Fibroblast of lung (primary cell): ENCODE data around the gene SUMF1. TPM values are rescaled to one million over a fixed set of nuclear protein-coding genes. Genes with fewer than 3 reads are reported as not detected.
A peak's percentile ranks its signal among the peaks of the same experiment; 100 is the strongest.

ENCODE experiments used
- DNase-seq, 2 donors: peaks; one replicate each; pipeline versions ENCODE4 v3.0.0 to v3.0.0-alpha.2; 2010; ENCODE audit warnings: low read depth in 2 of 2
- H2AFZ ChIP-seq: 2 replicates; pipeline ENCODE4 v1.5.1; 2012; ENCODE audit warnings: low read length, control low read depth, inconsistent platforms
- H3K27ac ChIP-seq: 2 replicates; pipeline ENCODE4 v1.5.1; 2011; ENCODE audit warnings: low read length, control low read depth; ENCODE audit not compliant: insufficient read depth
- H3K27me3 ChIP-seq: 2 replicates; pipeline ENCODE4 v1.5.1; 2011; ENCODE audit warnings: mild to moderate bottlenecking, low read length; ENCODE audit not compliant: control insufficient read depth, insufficient read depth
- H3K36me3 ChIP-seq: 2 replicates; pipeline ENCODE4 v1.5.1; 2011; ENCODE audit warnings: low read length; ENCODE audit not compliant: control insufficient read depth, insufficient read depth
- H3K4me1 ChIP-seq: 2 replicates; pipeline ENCODE4 v1.5.1; 2011; ENCODE audit warnings: low read length; ENCODE audit not compliant: control insufficient read depth, insufficient read depth; ENCODE audit errors: extremely low read depth
- H3K4me2 ChIP-seq: 2 replicates; pipeline ENCODE4 v1.5.1; 2011; ENCODE audit warnings: low read length, control low read depth; ENCODE audit not compliant: insufficient read depth; ENCODE audit errors: extremely low read depth
- H3K4me3 ChIP-seq, 4 experiments: fragments of 200-600 bp in 1 of 4; sonication (generic) in 1 of 4; replicated peaks in 1 of 4; 2 replicates each; pipeline ENCODE4 v1.5.1; 2011 to 2016; ENCODE audit warnings: low read length in 4 of 4, low read depth in 3 of 4, mild to moderate bottlenecking in 3 of 4, control low read depth in 2 of 4, inconsistent platforms in 1 of 4, mixed read lengths in 1 of 4; ENCODE audit not compliant: insufficient read depth in 1 of 4; ENCODE audit errors: control extremely low read depth in 1 of 4
- H3K79me2 ChIP-seq: 2 replicates; pipeline ENCODE4 v1.5.1; 2012; ENCODE audit warnings: mild to moderate bottlenecking, low read length, inconsistent platforms; ENCODE audit not compliant: control insufficient read depth, insufficient read depth
- H3K9ac ChIP-seq: 2 replicates; pipeline ENCODE4 v1.5.1; 2011; ENCODE audit warnings: mild to moderate bottlenecking, low read length, control low read depth; ENCODE audit not compliant: insufficient read depth
- H3K9me3 ChIP-seq: 2 replicates; pipeline ENCODE4 v1.5.1; 2012; ENCODE audit warnings: low read depth, low read length; ENCODE audit not compliant: control insufficient read depth, insufficient read depth
- H4K20me1 ChIP-seq: 2 replicates; pipeline ENCODE4 v1.5.1; 2011; ENCODE audit warnings: low read length; ENCODE audit not compliant: control insufficient read depth, insufficient read depth; ENCODE audit errors: extremely low read depth
- EZH2 ChIP-seq: IDR thresholded peaks from 2 replicates; pipeline ENCODE4 v1.5.1; 2012; ENCODE audit warnings: low read length, control low read depth, mild to moderate bottlenecking; ENCODE audit errors: missing control alignments
- polyA plus RNA-seq, 2 donors: library from polyadenylated mRNA; depleted of rRNA in 1 of 2; stranded (reverse) in 1 of 2; unstranded in 1 of 2; fragments of >200 nt; gene quantifications; 2 replicates each; pipeline ENCODE4 v1.2.1, GENCODE V29; 2011 to 2012; ENCODE audit warnings: missing spikeins in 1 of 2
- total RNA-seq: library from RNA; depleted of rRNA; stranded (reverse); fragments of >200 nt; gene quantifications from 2 replicates; pipeline ENCODE4 v1.2.1, GENCODE V29; 2014
- TF ChIP-seq, protein P1 (sequence below), 2 donors: IDR thresholded peaks in 1 of 2; conservative IDR thresholded peaks in 1 of 2; 1 replicate in 1 of 2; 2 replicates in 1 of 2; pipeline ENCODE4 v1.5.1; 2011 to 2012; ENCODE audit warnings: low read length in 2 of 2, control low read depth in 1 of 2, inconsistent platforms in 1 of 2, low read depth in 1 of 2, mild to moderate bottlenecking in 1 of 2

Gene SUMF1
- total and polyA plus RNA-seq, 2 donors (not counting 1 experiment from before 2014, with no cell fraction given), result 50.0 to 64.6 TPM

DNA sequence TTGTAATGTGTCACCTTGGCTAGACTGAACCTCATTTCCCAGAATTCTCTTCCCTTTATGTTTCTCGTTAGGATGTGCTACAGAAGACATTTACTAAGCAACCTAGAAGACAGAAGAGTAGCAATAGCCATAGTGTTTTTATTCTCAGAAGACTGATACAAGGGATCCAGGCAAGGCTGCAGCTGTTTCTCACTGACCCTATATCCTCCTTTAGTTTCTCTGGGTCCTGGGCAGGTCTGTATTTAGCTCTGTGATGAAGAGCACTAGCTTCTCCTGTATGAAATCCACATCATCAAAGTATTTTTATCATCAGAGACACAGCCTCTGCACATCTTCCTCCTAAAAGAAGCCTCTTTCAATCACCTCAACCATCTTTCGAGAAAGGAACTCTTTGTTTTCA, 72.5 kb downstream of the SUMF1 start:
- Histone ChIP-seq H3K4me2 (no peak overlapping the region), H4K20me1 (no peaks in the 10 kb centered on the region), H3K27me3 (no peaks in the 10 kb centered on the region), H2AFZ (no peak overlapping the region), H3K4me3 (no peak overlapping the region), H3K9ac (no peak overlapping the region), H3K4me1 (no peaks in the 10 kb centered on the region), H3K9me3 (no peaks in the 10 kb centered on the region), H3K36me3 (no peaks in the 10 kb centered on the region), H3K79me2 (no peaks in the 10 kb centered on the region), H3K27ac (no peak overlapping the region)
- TF ChIP-seq, protein P1, sequence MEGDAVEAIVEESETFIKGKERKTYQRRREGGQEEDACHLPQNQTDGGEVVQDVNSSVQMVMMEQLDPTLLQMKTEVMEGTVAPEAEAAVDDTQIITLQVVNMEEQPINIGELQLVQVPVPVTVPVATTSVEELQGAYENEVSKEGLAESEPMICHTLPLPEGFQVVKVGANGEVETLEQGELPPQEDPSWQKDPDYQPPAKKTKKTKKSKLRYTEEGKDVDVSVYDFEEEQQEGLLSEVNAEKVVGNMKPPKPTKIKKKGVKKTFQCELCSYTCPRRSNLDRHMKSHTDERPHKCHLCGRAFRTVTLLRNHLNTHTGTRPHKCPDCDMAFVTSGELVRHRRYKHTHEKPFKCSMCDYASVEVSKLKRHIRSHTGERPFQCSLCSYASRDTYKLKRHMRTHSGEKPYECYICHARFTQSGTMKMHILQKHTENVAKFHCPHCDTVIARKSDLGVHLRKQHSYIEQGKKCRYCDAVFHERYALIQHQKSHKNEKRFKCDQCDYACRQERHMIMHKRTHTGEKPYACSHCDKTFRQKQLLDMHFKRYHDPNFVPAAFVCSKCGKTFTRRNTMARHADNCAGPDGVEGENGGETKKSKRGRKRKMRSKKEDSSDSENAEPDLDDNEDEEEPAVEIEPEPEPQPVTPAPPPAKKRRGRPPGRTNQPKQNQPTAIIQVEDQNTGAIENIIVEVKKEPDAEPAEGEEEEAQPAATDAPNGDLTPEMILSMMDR (conservative IDR thresholded peaks at IDR 0.05 in 1 of 2, IDR thresholded peaks at IDR 0.05 in 1 of 2; ENCODE audit: low read depth in 1 of 2, low read length in 2 of 2), result no peak
- no peak for TF ChIP-seq EZH2
- DNase-seq, result no peak

DNA sequence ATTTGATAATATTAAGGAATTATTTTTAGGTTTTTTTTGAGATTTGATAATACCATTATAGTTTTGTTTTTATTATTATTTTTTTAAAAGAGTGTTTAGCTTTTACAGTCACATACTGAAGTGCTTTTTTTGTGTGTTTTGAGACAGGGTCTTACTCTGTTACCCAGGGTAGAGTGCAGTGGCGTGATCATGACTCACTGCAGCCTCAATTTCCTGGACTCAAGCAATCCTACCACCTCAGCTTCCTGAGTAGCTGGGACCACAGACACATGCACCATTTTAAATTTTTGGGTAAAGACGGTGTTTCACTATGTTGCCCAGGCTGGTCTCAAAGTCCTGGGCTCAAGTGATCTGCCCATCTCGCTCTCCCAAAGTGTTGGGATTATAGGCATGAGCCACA, 73.0 kb downstream of the SUMF1 start:
- no peaks in the 10 kb centered on the region for H3K27me3 ChIP-seq
- peak; percentile 21 to 64 for DNase-seq
- H3K9ac ChIP-seq, result no peak overlapping the region
- H3K4me3 ChIP-seq, result no peak overlapping the region
- H2AFZ ChIP-seq, result no peak overlapping the region
- no peak for TF ChIP-seq EZH2
- H3K4me1 ChIP-seq, result no peaks in the 10 kb centered on the region
- no peaks in the 10 kb centered on the region for H3K36me3 ChIP-seq
- H3K9me3 ChIP-seq, result no peaks in the 10 kb centered on the region
- H3K4me2 ChIP-seq, result no peak overlapping the region
- no peaks in the 10 kb centered on the region for H4K20me1 ChIP-seq
- H3K27ac ChIP-seq, result no peak overlapping the region
- H3K79me2 ChIP-seq, result no peaks in the 10 kb centered on the region

GRCh38 chr3:4392992-4393391, 74.1 kb downstream of the SUMF1 start:
- H3K4me3 ChIP-seq, result no peak overlapping the region
- DNase-seq, result no peak
- no peaks in the 10 kb centered on the region for H3K79me2 ChIP-seq
- H3K9me3 ChIP-seq, result no peaks in the 10 kb centered on the region
- H3K9ac ChIP-seq, result no peak overlapping the region
- no peaks in the 10 kb centered on the region for H3K4me1 ChIP-seq
- H3K27me3 ChIP-seq, result no peaks in the 10 kb centered on the region
- H3K27ac ChIP-seq, result no peak overlapping the region
- no peak overlapping the region for H2AFZ ChIP-seq
- H3K36me3 ChIP-seq, result no peaks in the 10 kb centered on the region
- no peak for TF ChIP-seq EZH2
- TF ChIP-seq, protein P1 (conservative IDR thresholded peaks at IDR 0.05 in 1 of 2, IDR thresholded peaks at IDR 0.05 in 1 of 2; ENCODE audit: low read depth in 1 of 2, low read length in 2 of 2), result no peak
- H4K20me1 ChIP-seq, result no peaks in the 10 kb centered on the region
- no peak overlapping the region for H3K4me2 ChIP-seq
